GM19240 (cell line): ENCODE data around the gene USP5.

ENCODE experiments used
- DNase-seq: peaks from one replicate; pipeline ENCODE4 v3.0.0; 2011; ENCODE audit warnings: low spot score; ENCODE audit not compliant: insufficient read length

The USP5 gene

GRCh38 chr12:6851921-6852650 lies at the start of gene USP5:
USP5 (plus strand) TSS chr12:6852150; CDS start chr12:6852180, 30 bp downstream.
- peak; percentile 95 for DNase-seq

GRCh38 chr12:6807170-6807569 lies 44.8 kb upstream of the USP5 start:
- no peak for DNase-seq

GRCh38 chr12:6809056-6809455 lies 42.9 kb upstream of the USP5 start:
- DNase-seq: no peak

GRCh38 chr12:6810758-6811157 lies 41.2 kb upstream of the USP5 start:
- no peak for DNase-seq

- DNase-seq: no peak
These were observed 38.6 kb upstream of the USP5 start for GRCh38 chr12:6813363-6813762.

GRCh38 chr12:6816598-6816997 lies 35.4 kb upstream of the USP5 start:
- no peak for DNase-seq

- DNase-seq: no peak
These were observed 34.9 kb upstream of the USP5 start for GRCh38 chr12:6817098-6817497.

GRCh38 chr12:6817662-6818157 lies 34.2 kb upstream of the USP5 start:
- no peak for DNase-seq

GRCh38 chr12:6818222-6818621 lies 33.7 kb upstream of the USP5 start:
- DNase-seq: no peak

GRCh38 chr12:6818645-6819044 lies 33.3 kb upstream of the USP5 start:
- DNase-seq: no peak

GRCh38 chr12:6819106-6820030 lies 32.6 kb upstream of the USP5 start:
- DNase-seq: no peak

GRCh38 chr12:6820166-6820565 lies 31.8 kb upstream of the USP5 start:
- DNase-seq: no peak

GRCh38 chr12:6821591-6822425 lies 30.1 kb upstream of the USP5 start, which contains the start of gene GPR162:
GPR162 (plus strand) TSS chr12:6821821; CDS start chr12:6823899, 2,078 bp downstream.
- DNase-seq: no peak

- no peak for DNase-seq
These were observed 29.4 kb upstream of the USP5 start for GRCh38 chr12:6822426-6823135.

GRCh38 chr12:6823182-6824084 lies 28.5 kb upstream of the USP5 start:
- DNase-seq: no peak

GRCh38 chr12:6824085-6824775 lies 27.7 kb upstream of the USP5 start:
- DNase-seq: no peak

GRCh38 chr12:6824901-6825381 lies 27.0 kb upstream of the USP5 start:
- DNase-seq: no peak

GRCh38 chr12:6825398-6826124 lies 26.4 kb upstream of the USP5 start:
- DNase-seq: peak; percentile 94
